Measurements from ENCODE around the gene PRUNE1. TPM values are rescaled to one million over a fixed set of nuclear protein-coding genes. Genes with fewer than 3 reads are reported as not detected.

Gene PRUNE1
- total RNA-seq, 4 donors from 2014 or later: 66.0 to 79.0 (median 76.3) TPM

- H3K9me3 ChIP-seq: no peaks in the 10 kb centered on the region
- no peak for DNase-seq
- H3K4me1 ChIP-seq: peaks cover 33 to 35% of the 10 kb centered on the region in 2 donors
- 84 to 88% methylated on average over 3 of the region's 3 CpGs for WGBS, 2 donors
- H3K27ac ChIP-seq: peak overlapping the region in 2 of 3 donors; percentile 89 to 92
- TF ChIP-seq POLR2A (IDR thresholded peaks at IDR 0.05): no peak
- TF ChIP-seq CTCF (IDR thresholded peaks at IDR 0.05): no peak
- H3K36me3 ChIP-seq: peaks cover 43% of the 10 kb centered on the region in 2 donors
- H3K27me3 ChIP-seq: no peaks in the 10 kb centered on the region
- H3K4me3 ChIP-seq (replicated peaks in 1 of 3): no peak overlapping the region
- intact Hi-C loops (cut with DNase I): no loop called here
Observed at GRCh38 chr1:150969626-150970025, 38.6 kb upstream of the PRUNE1 start.

- H3K4me1 ChIP-seq: peaks cover 38 to 40% of the 10 kb centered on the region in 2 donors
- DNase-seq: peak; percentile 94 to 96
- intact Hi-C loops (cut with DNase I): no loop called here
- no peaks in the 10 kb centered on the region for H3K9me3 ChIP-seq
- WGBS, 2 donors: 38 to 45% methylated on average over 11 of the region's 11 CpGs
- H3K4me3 ChIP-seq (replicated peaks in 1 of 3): no peak overlapping the region
- no peak for TF ChIP-seq CTCF (IDR thresholded peaks at IDR 0.05)
- peak in 1 of 2 donors; percentile 48 for TF ChIP-seq POLR2A (IDR thresholded peaks at IDR 0.05)
- peaks cover 30% of the 10 kb centered on the region in 2 donors for H3K36me3 ChIP-seq
- H3K27ac ChIP-seq: peak overlapping the region; percentile 89 to 94 (median 92)
- H3K27me3 ChIP-seq: no peaks in the 10 kb centered on the region
Observed at GRCh38 chr1:150970808-150971582, 37.3 kb upstream of the PRUNE1 start.

DNA sequence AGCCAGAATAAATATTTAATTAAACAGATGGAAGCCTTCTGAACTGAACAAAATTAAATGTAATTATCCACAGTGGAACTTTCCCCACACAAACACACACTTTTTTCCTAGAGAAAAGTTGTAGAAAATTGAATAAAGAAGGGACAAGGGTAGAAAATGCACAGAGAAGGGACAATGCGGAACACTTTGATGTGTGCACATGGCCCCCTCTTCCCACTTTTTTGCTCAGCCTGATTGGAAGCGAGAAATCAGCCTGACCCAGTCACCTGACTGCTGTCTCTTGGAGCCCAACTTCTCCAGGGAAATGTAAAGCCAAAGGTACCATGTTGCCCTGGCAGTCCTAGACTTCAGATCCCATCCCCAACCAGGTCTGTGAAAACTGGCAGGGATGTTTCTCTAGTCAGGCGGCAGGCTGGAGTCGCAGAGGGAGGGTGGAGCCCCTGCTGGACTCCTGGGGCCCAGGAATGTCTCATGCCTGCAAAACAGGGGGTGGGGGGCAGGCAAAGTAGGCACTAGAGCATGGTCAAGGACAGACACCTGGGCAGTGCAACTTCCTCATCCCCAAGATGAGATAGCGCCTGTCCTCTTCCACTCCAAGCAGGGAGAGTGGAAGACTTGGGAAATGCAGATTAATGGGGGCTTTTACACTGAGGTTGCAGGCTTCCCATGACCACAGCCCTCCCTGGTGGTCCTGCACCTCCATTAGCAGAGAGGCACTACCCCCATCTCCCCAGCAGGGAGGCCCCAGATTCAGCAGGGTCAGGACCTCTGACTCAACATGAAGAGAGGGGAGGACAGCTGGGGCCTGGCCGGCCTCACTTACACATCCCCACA, 36.4 kb upstream of the PRUNE1 start:
- Histone ChIP-seq H3K36me3 (peaks cover 22% of the 10 kb centered on the region in 2 donors), H3K9me3 (no peaks in the 10 kb centered on the region), H3K27ac (peak overlapping the region; percentile 89 to 94 (median 92)), H3K27me3 (no peaks in the 10 kb centered on the region), H3K4me1 (peaks cover 38 to 40% of the 10 kb centered on the region in 2 donors), H3K4me3 (replicated peaks in 1 of 3) (peak overlapping the region in 1 of 3 donors; percentile 83)
- no peak for TF ChIP-seq CTCF (IDR thresholded peaks at IDR 0.05)
- TF ChIP-seq POLR2A (IDR thresholded peaks at IDR 0.05): peak in 1 of 2 donors; percentile 24
- DNase-seq: peak; percentile 75 to 77
- WGBS, 2 donors: 66 to 74% methylated on average over 3 to 6 of the region's 6 CpGs
- intact Hi-C loops (cut with DNase I): no loop called here

DNA sequence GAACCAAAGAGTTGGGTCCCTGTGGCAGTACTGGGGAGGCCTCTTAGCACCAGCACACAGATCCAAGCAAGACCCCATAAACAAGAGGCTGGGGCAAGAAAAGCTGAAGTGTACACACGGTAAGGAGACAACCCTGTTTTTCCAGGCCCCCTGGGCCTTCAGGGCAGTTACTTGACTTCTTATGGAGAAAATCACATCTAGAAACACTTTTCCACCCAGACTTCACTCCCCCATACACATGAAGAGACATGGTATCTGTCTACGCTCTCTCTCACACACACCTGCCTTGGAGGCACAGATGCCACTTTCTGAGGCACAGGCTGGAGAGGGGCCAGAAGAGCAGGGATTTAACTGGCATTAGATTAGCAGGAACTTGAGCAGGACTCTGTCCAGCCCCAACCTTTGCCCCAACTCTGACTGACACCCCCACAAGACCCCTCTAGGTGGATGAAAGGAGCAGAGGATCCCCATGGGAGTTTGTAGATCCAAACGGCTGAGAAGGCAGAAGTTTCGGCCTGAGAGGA, 35.8 kb upstream of the PRUNE1 start:
- DNase-seq: peak; percentile 64 to 66

More for the DNA sequence above, 35.8 kb upstream of the PRUNE1 start:
- H3K27ac ChIP-seq: peak overlapping the region; percentile 89 to 94 (median 92)
- H3K27me3 ChIP-seq: no peaks in the 10 kb centered on the region
- intact Hi-C loops (cut with DNase I): no loop called here
- TF ChIP-seq CTCF (IDR thresholded peaks at IDR 0.05) (no peak), POLR2A (IDR thresholded peaks at IDR 0.05) (no peak)
- H3K4me3 ChIP-seq (replicated peaks in 1 of 3): peak overlapping the region in 1 of 3 donors; percentile 83
- H3K36me3 ChIP-seq: peaks cover 15 to 16% of the 10 kb centered on the region in 2 donors
- 34 to 53% methylated on average over 4 of the region's 4 CpGs for WGBS, 2 donors
- peaks cover 40 to 44% of the 10 kb centered on the region in 2 donors for H3K4me1 ChIP-seq
- H3K9me3 ChIP-seq: no peaks in the 10 kb centered on the region

All from thyroid gland (tissue), 4 donors.